Mesenteric fat pad (tissue), 1 donor: ENCODE results near the gene PSMG3. TPM values are rescaled to one million over a fixed set of nuclear protein-coding genes. Genes with fewer than 3 reads are reported as not detected.

Experiments
- total RNA-seq: library from RNA; stranded (reverse); fragmentation: NEBNext Ultra II Directional; extraction: Animal tissue kit (Norgen Biotek cat#: 25700); gene quantifications from one replicate; pipeline ENCODE4 v1.2.1, GENCODE V29; 2021
- donor health status: DM: yes; HTN: yes; CAD: no.

PSMG3 gene
- total RNA-seq, 1 donor from 2014 or later = 17.8 TPM

Other genes starting within 250 kb of the PSMG3 start
- gene MICALL2, start 110.6 kb downstream of the PSMG3 start, total RNA-seq = 28.2 TPM
- gene INTS1, start 65.6 kb downstream of the PSMG3 start, total RNA-seq = 56.3 TPM
- 63.4 TPM for gene MAFK, start 39.3 kb downstream of the PSMG3 start, total RNA-seq
- 0.16 TPM for gene TMEM184A, start 13.8 kb downstream of the PSMG3 start, total RNA-seq
- 3.7 TPM for gene ELFN1, start 100.2 kb upstream of the PSMG3 start, total RNA-seq